Hippocampal formation (tissue), 2 donors: Measurements from ENCODE around the gene MAPK4.
"Not testable (repeated sequence)": the region's sequence is repeated elsewhere in the genome, so short reads cannot be mapped to it uniquely, and the experiment has no call there.

ENCODE experiments used
- DNase-seq, 2 donors: peaks; one replicate each; lab custom pipeline; 2025; lab: John Stamatoyannopoulos, UW

MAPK4 gene

DNA sequence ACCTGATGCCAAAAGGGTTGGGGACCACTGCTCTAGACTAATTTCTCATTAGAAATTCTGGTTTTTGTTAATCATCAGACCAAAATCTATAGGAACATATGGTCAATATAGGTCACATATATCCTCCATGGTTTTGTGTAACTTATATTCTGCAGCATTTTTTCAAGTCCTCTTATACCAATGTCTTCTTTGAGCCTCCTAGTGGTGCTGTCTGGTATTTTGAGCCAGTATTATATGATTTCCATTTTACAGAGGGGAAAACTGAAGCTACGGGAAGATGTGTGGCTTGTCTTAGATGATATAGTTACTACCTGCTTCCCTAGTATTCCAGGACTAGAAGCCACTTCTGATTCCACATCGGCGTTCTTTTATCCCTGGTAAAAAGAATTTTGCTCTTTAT lies 13.8 kb downstream of the MAPK4 start:
- no peak for DNase-seq

DNA sequence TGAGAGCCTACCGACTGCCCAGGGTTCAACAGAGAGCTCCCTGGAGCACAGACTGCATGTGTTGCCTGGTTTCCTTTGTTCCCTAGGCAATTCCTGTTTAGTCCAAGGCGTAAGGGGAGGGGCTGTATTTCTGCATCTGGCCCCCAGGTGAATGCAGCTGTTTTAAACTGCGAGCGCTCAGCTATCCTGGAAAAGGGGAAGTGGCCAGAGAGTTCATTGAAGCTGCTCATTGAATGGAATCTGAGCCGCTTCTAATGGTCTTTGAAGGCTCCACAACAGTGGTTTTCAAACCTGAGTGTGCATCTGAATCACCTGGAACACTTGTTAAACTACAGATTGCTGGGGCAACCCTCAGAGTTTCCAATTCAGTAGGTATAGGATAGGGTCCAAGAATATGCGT lies 18.1 kb downstream of the MAPK4 start:
- no peak for DNase-seq

GRCh38 chr18:50578651-50579050 lies 18.8 kb downstream of the MAPK4 start:
- DNase-seq, result no peak

- DNase-seq, result no peak
Measured at GRCh38 chr18:50579061-50579774, 19.3 kb downstream of the MAPK4 start.

- DNase-seq, result no peak
Measured at GRCh38 chr18:50581517-50581916, 21.6 kb downstream of the MAPK4 start.

DNA sequence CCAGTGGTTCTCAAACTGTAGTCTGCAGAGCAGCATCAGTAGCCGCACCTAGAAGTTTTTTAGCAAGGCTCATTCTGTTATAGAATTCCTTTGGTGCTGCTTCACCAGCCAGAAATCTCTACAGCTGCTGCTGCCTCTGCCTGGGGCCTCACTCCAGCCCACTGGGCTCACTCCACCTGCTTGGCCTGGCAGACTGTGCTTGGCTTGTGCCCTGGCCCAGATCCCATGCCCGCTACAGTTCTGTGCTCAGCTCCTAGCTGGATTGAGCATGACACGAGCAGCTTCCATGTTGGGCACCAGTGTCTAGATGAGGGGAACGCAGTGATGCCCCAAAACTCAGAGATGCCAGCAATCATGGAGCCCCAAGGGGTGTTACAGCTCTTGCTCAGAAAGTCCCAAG lies 22.6 kb downstream of the MAPK4 start:
- DNase-seq, result no peak

GRCh38 chr18:50586710-50587109 lies 26.8 kb downstream of the MAPK4 start:
- no peak for DNase-seq

DNA sequence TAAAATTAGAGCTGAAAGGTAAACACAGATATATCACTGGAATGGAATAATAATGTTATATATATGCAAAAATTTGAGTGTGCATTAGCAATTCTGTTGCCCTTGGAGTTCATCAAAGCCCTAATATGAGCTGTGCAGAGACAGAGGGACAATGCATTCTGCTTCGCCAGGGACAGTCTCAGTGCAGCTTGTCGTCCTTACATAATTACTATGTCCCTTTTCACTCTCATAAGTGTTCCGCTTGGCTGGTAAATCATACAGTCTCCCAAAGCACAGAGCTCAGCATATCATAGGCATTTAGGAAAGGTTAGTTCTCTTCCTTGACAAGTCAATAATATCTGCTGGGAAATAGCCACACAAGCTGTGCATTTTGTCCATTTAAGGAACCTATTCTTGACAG lies 30.7 kb downstream of the MAPK4 start:
- no peak for DNase-seq

GRCh38 chr18:50594012-50594411 lies 34.1 kb downstream of the MAPK4 start:
- DNase-seq, result no peak

DNA sequence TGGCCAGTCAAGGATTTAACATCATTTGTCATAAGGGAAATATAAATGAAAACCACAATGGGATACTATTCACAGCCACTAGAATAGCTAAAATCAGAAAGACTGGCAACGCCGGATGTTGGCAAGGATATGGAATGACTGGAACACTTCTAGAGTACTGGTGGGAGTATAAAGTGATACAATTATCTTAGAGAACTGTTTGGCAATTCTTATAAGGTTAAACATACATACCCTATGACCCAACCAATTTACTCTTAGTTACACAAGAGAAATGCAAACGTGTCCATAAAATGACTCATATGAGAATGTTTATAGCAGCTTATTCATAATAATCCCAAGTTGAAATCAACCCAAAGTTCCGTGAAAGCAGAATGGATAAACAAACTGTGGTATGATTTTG lies 35.1 kb downstream of the MAPK4 start:
- no peak for DNase-seq

- DNase-seq, result no peak
Measured at GRCh38 chr18:50602466-50602865, 42.6 kb downstream of the MAPK4 start.

- no peak for DNase-seq
Measured at GRCh38 chr18:50606609-50607008, 46.7 kb downstream of the MAPK4 start.

DNA sequence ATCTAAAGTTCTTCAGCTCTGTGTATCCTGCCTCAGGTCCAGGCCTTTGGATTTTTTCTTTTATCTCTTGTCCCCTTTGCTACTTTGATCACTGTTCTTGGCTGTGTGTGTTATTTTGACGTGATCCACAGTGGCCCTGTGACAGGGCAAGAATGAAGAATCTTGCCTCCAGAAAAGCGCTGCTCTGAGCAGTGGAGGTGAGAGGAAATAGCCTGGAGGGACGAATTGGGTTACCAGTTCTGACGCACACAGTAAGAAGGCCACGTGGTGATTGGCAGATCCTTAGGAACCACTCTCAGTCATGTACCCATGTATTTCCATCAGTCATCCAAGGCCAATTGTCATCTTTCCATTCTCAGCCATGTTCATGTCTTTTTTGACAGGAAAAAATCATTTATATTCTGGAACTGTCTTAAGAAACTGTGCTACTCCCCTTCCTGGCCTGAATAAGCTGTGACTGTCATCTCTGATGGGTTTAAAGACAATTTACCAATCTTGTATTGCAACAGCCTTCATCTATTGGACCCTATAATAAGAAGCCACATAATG lies 47.6 kb downstream of the MAPK4 start:
- DNase-seq, result no peak

GRCh38 chr18:50609171-50609570 lies 49.3 kb downstream of the MAPK4 start:
- not testable (repeated sequence) for DNase-seq

DNA sequence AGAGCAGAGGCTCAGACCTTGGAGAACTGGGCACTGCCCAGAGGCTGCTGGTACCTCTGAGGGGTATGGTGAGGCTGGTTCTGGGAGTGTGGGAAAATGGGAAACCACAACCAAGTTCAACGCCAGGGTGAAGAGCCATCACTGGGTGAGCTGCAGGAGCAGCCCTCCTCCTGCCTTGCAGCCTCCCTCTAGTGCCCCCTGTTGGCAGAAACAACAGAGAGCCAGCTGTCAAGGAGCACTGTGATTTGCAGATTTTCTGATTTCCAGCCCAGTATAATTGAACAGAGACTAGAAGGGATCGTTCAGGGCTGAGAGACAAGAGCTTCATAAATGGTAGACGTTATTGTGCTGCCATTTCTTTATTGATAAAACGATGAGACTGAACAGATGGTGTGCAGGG lies 50.5 kb downstream of the MAPK4 start:
- no peak for DNase-seq

DNA sequence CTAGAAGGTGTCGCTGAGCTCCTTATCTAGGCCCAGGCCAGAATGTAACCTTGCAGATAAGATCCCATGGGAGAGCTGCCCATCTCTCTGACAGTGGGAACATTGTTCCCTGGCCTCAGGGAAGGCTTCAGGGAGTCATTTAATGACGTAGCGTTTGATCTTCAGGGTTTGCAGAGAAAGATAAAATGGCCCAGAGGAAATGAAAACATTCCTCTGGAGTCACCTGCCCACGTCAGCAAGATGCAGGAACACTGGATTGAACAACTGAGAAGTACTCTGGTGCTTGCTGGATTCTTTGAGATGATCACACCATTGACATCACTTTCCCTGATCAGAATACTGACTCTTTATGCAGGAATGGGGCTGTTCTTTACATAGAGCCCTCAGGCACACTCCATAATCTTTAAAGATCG lies 51.6 kb downstream of the MAPK4 start:
- no peak for DNase-seq

GRCh38 chr18:50614838-50615237 lies 55.0 kb downstream of the MAPK4 start:
- peak in 1 of 2 donors; percentile 24 for DNase-seq

DNA sequence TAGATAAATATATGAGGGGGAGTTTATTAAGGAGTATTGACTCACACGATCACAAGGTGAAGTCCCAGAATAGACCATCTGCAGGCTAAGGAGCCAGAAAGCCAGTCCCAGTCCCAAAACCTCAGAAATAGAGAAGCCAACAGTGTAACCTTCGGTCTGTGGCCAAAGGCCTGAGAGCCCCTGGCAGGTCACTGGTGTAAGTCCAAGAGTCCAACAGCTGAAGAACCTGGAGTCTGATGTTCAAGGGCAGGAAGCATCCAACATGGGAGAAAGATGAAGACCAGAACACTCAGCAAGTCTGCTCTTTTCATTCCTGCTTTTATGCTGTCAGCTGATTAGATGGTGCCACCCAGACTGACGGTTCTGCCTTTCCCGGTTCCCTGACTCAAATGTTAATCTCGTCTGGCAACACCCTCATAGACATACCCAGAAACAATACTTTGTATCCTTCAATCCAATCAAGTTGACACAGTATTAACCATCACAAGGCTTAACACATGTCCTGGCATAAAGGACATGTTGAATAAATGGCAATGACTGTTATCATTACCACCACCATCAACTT lies 56.7 kb downstream of the MAPK4 start:
- DNase-seq, result no peak

- DNase-seq, result peak; percentile 13 to 29
Measured at GRCh38 chr18:50619861-50620275, 60.0 kb downstream of the MAPK4 start.

DNA sequence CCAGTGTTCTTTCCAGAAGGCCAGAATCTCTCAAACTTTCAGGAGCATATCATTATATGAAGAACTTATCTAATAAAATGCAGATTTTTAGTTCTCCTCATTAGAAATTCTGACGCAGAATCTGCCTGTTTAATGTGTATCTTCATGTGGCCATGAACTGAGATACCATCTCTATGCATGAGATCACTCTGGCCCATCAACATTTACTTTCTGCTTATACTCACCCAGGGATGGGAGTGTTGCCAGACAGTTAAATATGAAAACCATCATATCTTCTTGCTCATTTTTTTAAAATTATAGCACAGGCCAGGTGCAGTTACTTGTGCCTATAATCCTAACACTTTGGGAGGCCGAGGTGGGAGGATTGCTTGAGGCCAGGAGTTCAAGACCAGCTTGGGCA lies 60.4 kb downstream of the MAPK4 start:
- DNase-seq, result no peak

DNA sequence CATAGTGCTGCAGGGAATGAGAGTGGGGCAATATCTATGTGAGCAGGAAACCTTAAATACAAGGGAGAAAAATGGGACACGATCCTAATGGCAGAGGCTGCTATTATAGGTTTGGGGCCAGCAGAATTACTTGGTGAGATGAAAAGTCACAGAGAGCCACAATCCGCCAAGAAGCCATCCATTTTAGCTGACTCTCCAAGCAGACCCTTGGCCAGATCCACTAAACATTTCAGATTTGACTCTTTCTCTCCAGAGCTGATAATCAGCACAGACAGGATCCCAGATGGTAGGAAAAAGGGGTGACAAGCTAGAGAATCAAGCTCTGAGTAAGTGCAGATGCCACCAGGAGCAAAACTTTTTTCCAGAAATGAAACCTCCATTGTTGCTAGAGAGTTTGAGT lies 61.5 kb downstream of the MAPK4 start:
- no peak for DNase-seq

DNA sequence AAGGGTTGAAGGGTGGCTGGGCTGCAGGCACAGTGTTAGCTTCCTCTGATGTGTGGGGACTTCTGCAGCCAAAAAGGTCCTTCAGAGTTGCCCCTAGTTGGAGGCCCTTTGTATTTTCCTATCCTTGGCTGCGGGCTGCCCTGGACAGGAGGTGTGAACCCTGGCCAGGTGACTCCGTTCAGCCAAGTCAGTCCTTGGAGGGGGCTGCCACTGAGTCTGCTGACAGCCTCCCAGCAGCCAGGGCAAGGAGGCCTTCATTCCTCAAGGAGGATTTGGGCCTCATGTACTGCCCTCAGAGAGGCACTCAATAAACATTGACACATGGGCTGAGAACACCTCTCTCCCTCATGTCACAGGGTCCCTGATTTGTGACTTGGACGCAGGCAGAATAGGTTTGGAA lies 62.4 kb downstream of the MAPK4 start:
- DNase-seq, result no peak

DNA sequence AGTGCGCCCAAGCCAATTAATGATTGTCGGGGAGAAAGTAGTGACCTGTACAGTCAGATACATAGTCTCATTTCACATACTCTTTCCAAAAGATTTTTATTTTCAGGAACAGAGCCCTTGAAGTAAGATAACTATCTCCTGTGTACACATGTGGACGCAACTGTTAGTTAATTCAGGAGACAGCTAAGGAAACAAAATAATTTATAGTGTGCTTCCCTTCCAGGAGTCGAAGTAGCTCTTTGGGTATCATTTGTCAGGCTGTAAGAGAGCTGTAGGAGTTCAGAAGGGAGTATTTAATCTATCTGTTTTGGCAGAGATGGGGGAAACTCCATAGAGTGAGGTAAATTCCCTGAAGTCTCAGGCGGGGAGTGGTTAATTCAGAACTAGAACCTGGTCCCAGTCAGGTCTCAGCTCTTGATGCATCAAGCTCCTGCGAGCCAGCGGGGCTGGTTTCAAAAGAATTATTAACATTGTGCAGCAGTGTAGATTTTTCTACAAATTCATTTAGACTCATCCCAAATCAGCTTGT lies 63.0 kb downstream of the MAPK4 start:
- no peak for DNase-seq
